Kidney (tissue), 14 donors: ENCODE data around the gene RNU2-63P. TPM values are rescaled to one million over a fixed set of nuclear protein-coding genes. Genes with fewer than 3 reads are reported as not detected.
"Not testable (repeated sequence)": the region's sequence is repeated elsewhere in the genome, so short reads cannot be mapped to it uniquely, and the experiment has no call there.

ENCODE experiments used
- DNase-seq, 5 donors: peaks; one replicate each; pipeline ENCODE4 v3.0.0-alpha.2; 2013 to 2020
- FAIRE-seq: peaks from 2 replicates; lab custom pipeline; 2012; peaks lifted over from hg19 to GRCh38; lab: Jason Lieb, UNC
- H3K27ac ChIP-seq, 2 donors: one replicate each; pipeline ENCODE4 v1.7.0; 2013; ENCODE audit warnings: low read depth in 2 of 2, low read length in 2 of 2, inconsistent platforms in 1 of 2
- H3K27me3 ChIP-seq: one replicate; pipeline ENCODE4 v1.7.1; 2013; ENCODE audit warnings: low read length, inconsistent platforms; ENCODE audit not compliant: control insufficient read depth, insufficient read depth
- H3K36me3 ChIP-seq, 3 donors: one replicate each; pipeline versions ENCODE4 v1.7.0 to v1.7.1; 2013; ENCODE audit warnings: low read length in 3 of 3, control low read depth in 1 of 3, inconsistent platforms in 1 of 3; ENCODE audit not compliant: insufficient read depth in 3 of 3, control insufficient read depth in 2 of 3
- H3K4me1 ChIP-seq, 3 donors: one replicate each; pipeline versions ENCODE4 v1.7.0 to v1.7.1; 2013; ENCODE audit warnings: low read length in 3 of 3, inconsistent platforms in 1 of 3, low read depth in 1 of 3; ENCODE audit not compliant: control insufficient read depth in 2 of 3, insufficient read depth in 2 of 3
- H3K4me3 ChIP-seq, 3 donors: one replicate each; pipeline versions ENCODE4 v1.7.0 to v1.8.1; 2013; ENCODE audit warnings: low read length in 3 of 3, control low read depth in 1 of 3, inconsistent platforms in 1 of 3
- H3K9ac ChIP-seq, 3 donors: one replicate each; pipeline versions ENCODE4 v1.7.0 to v1.7.1; 2013; ENCODE audit warnings: low read length in 3 of 3, control low read depth in 1 of 3, inconsistent platforms in 1 of 3
- H3K9me3 ChIP-seq, 3 donors: one replicate each; pipeline versions ENCODE4 v1.7.0 to v1.7.1; 2013; ENCODE audit warnings: low read length in 3 of 3, control low read depth in 1 of 3, inconsistent platforms in 1 of 3; ENCODE audit not compliant: control insufficient read depth in 2 of 3, insufficient read depth in 1 of 3
- CTCF ChIP-seq: IDR thresholded peaks from 3 replicates; pipeline ENCODE4 v1.5.1; 2012; ENCODE audit warnings: mild to moderate bottlenecking, moderate library complexity, borderline replicate concordance; ENCODE audit not compliant: insufficient read depth; ENCODE audit errors: extremely low read depth
- intact Hi-C: fragments of 100-400 bp; cut with DNase I; formaldehyde crosslinking; loops from one replicate; pipeline ENCODE4 v1.11.1; 2022
- polyA plus RNA-seq: library from polyadenylated mRNA; stranded (reverse); fragments of 350-450 nt; fragmentation: Illumina TruSeq; extraction: RNeasy Lipid Tissue Mini Kit (QIAGEN cat#74804); gene quantifications from one replicate; pipeline ENCODE4 v1.2.3, GENCODE V29; 2014; ENCODE audit warnings: low read depth, low replicate concordance; ENCODE audit not compliant: insufficient read depth
- total RNA-seq: library from RNA; stranded (reverse); fragmentation: NEBNext Ultra II Directional; extraction: Animal tissue kit (Norgen Biotek cat#: 25700); gene quantifications from one replicate; pipeline ENCODE4 v1.2.1, GENCODE V29; 2021
- donor health status: control.
- donor health status: control.
- donor health status: control.
- donor health status: control.
- donor health status: control.
- donor health status: DM: yes; HTN: yes; CAD: no.
- donor health status: Normal renal cell carcinoma (clear cell type).

The RNU2-63P gene
- total and polyA plus RNA-seq, 2 donors from 2014 or later, result 2.4 TPM; not detected in 1

DNA sequence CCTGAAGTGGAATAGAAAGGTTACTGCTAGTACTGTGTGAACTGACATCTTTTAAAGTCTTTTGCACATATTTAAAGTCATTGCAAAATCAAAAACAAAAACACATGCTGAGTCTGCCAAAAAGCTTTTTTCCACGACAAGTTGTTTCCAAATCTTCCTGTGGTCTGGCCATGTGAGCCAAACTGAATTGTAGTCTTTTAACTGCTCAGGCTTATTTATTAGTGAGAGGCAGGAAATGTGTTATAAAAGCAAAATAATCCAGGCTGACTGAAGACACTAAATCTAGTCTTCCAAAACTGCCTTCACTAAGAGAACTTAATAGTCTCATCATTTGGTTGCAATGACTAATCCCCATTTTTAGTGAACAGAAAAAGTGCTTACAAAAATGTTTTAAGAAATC, 36.9 kb upstream of the RNU2-63P start:
- H3K4me1 ChIP-seq, result peaks cover 0 to 17% (median 11%) of the 10 kb centered on the region in 3 donors
- H3K9ac ChIP-seq, result no peak overlapping the region
- no peak overlapping the region for H3K4me3 ChIP-seq
- H3K27ac ChIP-seq, result no peak overlapping the region
- H3K36me3 ChIP-seq, result no peaks in the 10 kb centered on the region
- FAIRE-seq (no peak), DNase-seq (peak in 1 of 5 donors; percentile 48)
- intact Hi-C loops, result no loop called here
- no peaks in the 10 kb centered on the region for H3K27me3 ChIP-seq
- no peaks in the 10 kb centered on the region for H3K9me3 ChIP-seq
- no peak for TF ChIP-seq CTCF

DNA sequence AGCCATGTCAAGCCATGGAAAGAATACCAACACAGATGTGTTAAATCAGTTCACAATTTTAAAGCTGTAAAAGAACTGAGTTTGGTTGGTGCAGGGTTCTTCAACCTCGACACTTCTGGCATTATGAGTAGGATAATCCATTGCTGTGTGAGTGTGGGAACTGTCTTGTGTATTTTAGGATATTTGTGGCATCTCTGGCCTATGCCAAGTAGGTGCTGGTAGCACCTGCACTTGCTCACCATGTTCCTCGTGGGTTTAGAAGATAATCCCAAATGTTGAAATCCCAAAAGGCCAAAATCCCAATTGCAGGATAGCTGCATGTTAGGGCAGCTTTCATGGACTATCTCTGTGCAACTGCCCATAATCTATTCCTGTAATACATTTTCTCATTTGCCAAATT, 35.4 kb upstream of the RNU2-63P start:
- no peak for TF ChIP-seq CTCF
- no peaks in the 10 kb centered on the region for H3K36me3 ChIP-seq
- H3K4me1 ChIP-seq, result peaks cover 0 to 17% (median 11%) of the 10 kb centered on the region in 3 donors
- FAIRE-seq (no peak), DNase-seq (no peak)
- H3K27me3 ChIP-seq, result no peaks in the 10 kb centered on the region
- intact Hi-C loops, result no loop called here
- no peak overlapping the region for H3K4me3 ChIP-seq
- H3K9me3 ChIP-seq, result no peaks in the 10 kb centered on the region
- H3K27ac ChIP-seq, result no peak overlapping the region
- H3K9ac ChIP-seq, result no peak overlapping the region

- no peaks in the 10 kb centered on the region for H3K27me3 ChIP-seq
- H3K4me1 ChIP-seq, result peaks cover 0 to 17% (median 6%) of the 10 kb centered on the region in 3 donors
- no peaks in the 10 kb centered on the region for H3K36me3 ChIP-seq
- H3K4me3 ChIP-seq, result no peak overlapping the region
- H3K9ac ChIP-seq, result no peak overlapping the region
- FAIRE-seq (no peak), DNase-seq (no peak)
- no peak for TF ChIP-seq CTCF
- intact Hi-C loops, result no loop called here
- no peaks in the 10 kb centered on the region for H3K9me3 ChIP-seq
- no peak overlapping the region for H3K27ac ChIP-seq
Observed at GRCh38 chr2:88049622-88050021, 33.3 kb upstream of the RNU2-63P start.

DNA sequence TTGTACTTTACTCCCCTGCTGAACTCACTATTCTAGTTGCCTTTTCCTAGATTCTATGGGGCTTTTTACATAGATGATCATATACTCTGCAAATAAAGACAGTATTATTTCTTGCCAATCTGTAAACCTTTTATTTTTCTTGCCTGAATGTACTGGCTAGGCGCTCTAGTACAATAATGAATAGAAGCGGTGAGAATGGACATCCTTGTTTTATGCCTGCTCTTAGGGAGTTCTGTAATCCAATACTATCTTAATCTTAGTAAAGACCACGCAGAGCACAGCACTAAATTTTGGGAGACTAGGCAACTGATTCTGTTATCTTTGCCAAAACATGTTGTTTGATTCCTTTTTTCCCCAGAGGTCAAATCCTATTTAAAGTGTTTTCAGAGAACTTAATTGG, 32.2 kb upstream of the RNU2-63P start:
- Histone ChIP-seq H3K27ac (no peak overlapping the region), H3K36me3 (no peaks in the 10 kb centered on the region), H3K9me3 (no peaks in the 10 kb centered on the region), H3K27me3 (no peaks in the 10 kb centered on the region), H3K4me3 (no peak overlapping the region), H3K9ac (no peak overlapping the region), H3K4me1 (peaks cover 0 to 9% (median 4%) of the 10 kb centered on the region in 3 donors)
- no peak for TF ChIP-seq CTCF
- intact Hi-C loops, result no loop called here
- DNase-seq (no peak), FAIRE-seq (no peak)

GRCh38 chr2:88045561-88045960, 29.2 kb upstream of the RNU2-63P start:
- DNase-seq, H3K9ac ChIP-seq, H3K27me3 ChIP-seq, FAIRE-seq, intact Hi-C loops, H3K27ac ChIP-seq, H3K9me3 ChIP-seq, H3K4me1 ChIP-seq, H3K4me3 ChIP-seq, H3K36me3 ChIP-seq: not testable (repeated sequence)
